Cerebellar nuclear complex (tissue), 1 donor: ENCODE data around the gene LONRF2.
"Not testable (repeated sequence)": the region's sequence is repeated elsewhere in the genome, so short reads cannot be mapped to it uniquely, and the experiment has no call there.

Source experiments
- DNase-seq, 2 experiments: peaks; one replicate each; lab custom pipeline; 2025; lab: John Stamatoyannopoulos, UW

LONRF2 gene

DNA sequence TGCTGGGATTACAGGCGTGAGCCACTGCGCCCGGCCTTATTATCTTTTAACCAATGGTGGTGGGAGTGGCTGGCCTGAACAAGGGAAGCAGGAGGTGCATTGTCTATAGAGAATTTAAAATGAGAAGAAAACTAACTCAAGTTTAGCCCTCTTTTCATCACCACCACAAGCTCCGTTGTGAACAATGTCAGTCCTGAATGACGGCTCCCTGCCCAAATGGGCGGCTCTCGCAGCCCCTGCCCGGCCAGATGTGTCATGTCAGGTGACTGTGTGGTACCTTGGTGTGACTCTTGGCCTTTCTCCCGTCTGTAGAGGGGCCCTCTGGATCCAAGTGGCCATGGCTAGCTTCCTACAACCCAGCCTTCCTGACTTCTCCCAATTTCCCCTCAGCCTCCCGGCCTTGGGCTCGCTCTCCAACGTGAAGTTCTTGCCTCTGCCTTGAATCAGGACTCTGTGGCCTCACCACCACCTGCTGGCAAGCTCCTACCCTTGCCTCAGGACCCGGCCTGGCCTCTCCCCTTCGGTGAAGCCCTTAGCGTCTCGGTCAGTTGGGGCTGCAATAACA, 67.6 kb downstream of the LONRF2 start:
- no peak for DNase-seq

DNA sequence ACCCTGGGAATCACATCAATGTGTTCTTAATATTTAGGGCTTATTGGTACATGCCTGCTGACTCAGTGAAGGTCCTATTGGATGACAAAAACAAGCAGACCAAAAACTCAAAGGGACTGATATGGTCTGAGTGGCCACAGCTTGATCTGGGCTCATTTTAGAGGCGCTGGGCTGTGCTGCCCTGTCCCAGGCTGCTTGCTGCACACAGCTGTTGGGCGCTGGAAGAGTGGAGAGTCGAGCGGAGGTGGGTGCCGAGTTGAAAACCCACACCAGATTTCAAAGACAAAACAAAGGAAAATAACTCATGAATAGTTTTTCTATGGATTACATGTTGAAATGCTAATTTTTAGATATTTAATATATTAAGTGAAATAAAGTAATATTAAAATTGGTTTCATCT, 68.5 kb downstream of the LONRF2 start:
- DNase-seq = no peak

GRCh38 chr2:100252811-100253698, 69.2 kb downstream of the LONRF2 start:
- DNase-seq = peak in 1 of 2 experiments; percentile 72

DNA sequence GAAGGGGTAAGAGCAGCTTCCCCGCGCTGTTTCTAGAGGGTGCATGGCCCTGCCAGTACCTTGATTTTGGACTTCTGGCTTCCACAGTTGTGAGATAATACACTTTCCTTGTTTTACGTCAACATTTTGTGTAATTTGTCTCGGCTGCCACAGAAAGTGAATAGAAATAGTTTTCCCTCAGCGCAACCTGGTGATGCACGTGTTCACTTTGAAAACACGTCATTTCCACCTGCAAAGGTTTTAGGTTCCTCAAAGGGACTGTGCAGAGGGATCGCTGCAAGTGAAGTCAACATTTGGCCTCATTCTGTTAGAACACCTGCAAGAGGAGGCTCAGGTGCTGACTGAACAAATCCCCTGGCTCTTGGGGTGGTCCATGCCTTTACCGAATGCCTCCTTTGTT, 71.7 kb downstream of the LONRF2 start:
- DNase-seq = no peak

DNA sequence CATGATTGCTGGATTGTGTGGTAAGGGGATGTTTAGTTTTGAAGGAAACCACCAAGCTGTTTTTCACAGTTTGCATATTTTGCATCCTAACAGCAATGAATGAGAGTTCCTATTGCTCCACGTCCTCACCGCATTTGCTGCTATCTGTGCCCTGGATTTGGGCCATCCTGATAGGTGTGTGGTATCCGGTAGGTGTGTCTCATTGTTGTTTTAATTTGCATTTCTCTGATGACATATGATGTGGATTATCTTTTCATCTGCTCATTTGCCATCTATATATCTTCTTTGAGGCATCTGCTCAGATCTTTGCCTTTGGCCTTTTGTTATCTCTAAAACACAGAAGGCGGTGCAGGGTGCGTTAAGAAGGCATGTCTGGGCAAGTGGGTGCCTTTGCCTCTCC, 73.3 kb downstream of the LONRF2 start:
- no peak for DNase-seq

DNA sequence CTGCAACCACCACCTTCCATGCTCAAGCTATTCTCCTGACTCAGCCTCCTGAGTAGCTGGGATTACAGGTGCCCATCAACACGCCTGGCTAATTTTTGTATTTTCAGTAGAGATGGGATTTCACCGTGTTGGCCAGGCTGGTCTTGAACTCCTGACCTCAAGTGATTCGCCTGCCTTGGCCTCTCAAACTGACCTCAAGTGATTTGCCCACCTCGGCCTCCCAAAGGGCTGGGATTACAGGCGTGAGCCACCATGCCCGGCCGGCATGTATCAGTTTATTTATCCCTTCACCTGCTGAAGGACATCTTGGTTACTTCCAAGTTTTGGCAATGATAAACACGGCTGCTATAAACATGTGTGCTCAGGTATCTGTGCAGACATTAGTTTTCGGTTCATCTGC, 73.7 kb downstream of the LONRF2 start:
- DNase-seq = not testable (repeated sequence)

DNA sequence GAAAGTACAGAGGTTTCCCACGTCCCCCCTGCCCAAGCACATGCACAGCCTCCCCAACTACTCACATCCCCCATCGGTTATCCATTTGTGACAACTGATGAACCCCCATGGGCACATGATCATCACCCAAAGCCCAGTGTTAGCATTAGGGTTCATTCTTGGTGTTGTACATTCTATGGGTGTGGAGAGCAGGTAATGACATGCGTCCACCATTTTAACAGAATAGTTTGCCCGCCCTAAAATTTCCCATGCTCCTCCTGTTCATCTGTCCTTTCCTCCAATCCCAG, 74.3 kb downstream of the LONRF2 start:
- no peak for DNase-seq

GRCh38 chr2:100247256-100248043, 74.9 kb downstream of the LONRF2 start:
- DNase-seq = no peak

- no peak for DNase-seq
Measured at GRCh38 chr2:100246163-100247145, 75.8 kb downstream of the LONRF2 start.

DNA sequence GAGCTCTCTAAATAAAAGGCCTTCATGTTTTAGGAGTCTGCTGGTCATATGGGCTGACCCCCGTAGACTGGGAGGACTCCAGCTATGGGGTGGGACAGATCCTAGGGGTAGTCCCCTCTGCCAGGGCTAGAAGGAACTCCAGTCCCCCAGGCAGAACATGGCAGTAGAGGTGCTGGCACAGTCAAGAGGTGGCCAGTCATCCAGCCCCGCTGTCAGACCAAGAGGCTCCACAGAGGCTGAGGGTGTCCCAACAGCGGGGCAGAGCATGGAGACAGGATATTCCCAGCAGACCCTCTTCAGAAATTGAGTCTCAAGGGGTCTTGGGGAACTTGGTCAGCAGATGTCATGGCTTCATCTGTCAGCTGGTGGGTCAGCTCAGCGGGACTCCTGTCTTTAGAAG, 76.6 kb downstream of the LONRF2 start:
- no peak for DNase-seq

GRCh38 chr2:100244881-100245605, 77.3 kb downstream of the LONRF2 start:
- DNase-seq = no peak

DNA sequence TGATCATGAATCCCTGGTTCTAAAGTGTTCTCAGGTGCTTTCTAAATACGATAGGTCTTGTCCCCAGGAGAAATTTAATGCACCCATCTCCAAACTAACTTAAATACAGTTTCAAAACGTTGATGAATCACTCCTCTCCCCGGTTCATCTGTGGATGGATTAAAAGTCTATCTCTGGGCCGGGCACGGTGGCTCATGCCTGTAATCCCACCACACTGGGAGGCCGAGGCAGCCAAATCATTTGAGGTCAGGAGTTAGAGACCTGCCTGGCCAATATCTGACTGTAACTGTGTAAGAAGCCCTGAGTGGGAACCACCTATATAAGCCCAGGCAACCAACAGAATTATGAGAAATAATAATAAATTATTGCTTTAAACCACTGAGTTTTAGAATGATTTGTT, 78.7 kb downstream of the LONRF2 start:
- no peak for DNase-seq

DNA sequence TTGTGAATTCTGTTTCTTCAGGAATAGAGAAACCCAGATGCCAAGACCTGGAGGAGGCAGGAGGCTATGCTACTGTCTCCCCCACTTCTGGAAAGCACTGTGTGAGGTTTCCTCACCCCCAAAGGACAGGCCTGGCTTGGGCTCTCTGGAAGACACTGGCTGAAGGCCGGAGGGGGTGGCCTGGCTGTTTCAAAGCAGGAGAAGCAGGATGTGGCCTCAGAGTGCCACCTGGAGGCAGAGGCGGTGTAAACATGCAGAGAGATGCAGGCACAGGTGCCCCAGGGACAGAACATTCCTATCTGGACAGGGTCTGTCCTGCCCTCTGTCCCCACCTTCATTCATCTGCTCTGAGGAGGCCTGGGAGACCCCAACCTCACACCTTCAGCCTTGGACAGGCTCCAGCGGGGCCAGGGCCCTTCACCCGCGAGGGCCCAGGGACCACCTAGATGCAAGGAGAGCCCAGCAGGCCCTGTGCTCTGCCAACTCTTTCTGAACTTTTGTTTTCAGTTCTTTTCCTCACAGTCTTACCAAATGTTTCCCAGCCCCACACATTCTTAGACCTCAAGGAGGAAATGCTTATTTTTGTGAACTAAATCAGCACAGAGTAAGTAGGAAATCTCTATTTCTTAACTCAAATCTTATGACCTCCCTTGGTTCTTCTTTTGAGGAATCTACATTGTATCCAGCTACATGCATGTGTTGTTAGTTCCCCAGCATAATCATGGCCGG, 79.2 kb downstream of the LONRF2 start:
- DNase-seq = peak in 1 of 2 experiments; percentile 16

GRCh38 chr2:100242476-100242875, 79.8 kb downstream of the LONRF2 start:
- DNase-seq = no peak

DNA sequence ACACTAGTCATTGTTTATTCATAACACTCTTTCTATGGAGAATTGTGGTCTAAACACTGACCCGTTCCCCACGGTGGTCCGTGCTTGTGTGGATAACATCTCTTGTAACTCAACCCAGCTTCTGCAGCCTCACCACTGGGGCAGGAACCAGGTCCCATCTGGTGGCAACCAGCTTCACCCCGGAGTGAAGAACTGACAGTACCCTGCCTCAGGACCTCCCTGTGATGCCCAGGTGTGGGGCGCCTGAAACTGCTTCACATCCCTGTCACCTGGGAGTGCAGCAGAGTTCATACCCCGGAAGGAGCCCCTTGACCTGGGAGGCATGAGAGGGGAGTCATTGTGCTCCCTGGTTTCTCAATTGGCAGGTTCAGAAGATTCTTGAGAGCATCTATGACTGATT, 81.1 kb downstream of the LONRF2 start:
- no peak for DNase-seq

GRCh38 chr2:100240386-100240785, 81.9 kb downstream of the LONRF2 start:
- DNase-seq = no peak

DNA sequence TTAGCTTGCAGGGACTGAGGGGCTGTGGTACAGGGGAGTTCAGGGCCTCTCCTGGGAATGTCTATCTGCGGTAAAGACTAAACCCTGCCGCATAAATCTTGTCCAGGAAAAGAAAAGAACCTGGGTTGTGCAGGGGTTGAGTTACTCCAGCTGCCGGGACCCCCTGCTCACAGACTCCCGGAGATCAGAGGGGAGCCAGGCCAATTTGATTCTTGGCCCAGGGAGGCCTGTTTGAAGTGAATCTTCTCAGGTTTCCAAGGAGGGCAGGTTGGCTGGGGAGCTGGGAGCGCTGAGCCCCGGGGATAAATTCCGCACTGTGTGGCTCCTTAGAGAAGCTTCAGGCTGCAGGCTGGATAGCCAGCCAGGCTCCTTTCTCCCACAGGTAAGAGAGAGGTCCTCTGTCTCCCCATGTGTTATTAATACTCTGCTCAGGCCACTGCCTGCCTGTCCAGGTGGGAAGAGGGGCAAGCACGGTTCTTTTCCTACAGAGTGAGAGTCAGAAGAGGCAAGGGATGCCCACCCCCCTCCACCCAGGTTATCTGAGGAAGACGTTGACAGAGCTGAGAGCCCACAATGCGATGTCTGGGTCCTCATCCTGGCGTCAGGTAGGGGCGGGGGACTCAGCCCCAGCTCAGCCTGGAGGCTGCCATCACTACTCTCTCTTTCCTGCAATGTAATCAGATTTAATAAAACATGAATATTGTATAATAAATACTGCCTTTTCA, 82.7 kb downstream of the LONRF2 start:
- DNase-seq = no peak

GRCh38 chr2:100238471-100238870, 83.8 kb downstream of the LONRF2 start:
- no peak for DNase-seq

DNA sequence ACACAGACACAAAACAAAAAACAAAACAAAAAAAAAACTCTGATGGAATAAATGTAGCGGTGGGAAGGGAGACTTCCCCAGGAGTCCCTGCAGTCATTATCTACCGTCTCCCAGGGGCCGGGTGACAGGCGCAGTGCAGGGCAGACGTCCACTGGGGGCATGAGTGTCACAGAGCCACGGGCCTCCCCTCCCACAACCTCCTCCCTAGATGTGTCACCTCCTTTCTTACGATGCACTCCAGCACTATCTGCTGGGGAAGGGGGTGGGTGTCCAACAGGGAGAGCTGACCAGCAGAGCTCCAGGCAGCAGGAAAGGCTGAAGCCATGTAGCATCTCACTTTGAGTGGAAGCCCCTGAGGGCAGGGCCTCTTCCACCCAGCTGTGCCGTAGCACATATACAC, 84.5 kb downstream of the LONRF2 start:
- no peak for DNase-seq

GRCh38 chr2:100237163-100237562, 85.1 kb downstream of the LONRF2 start:
- DNase-seq = no peak
